HG03575 (cell line): ENCODE measurements around the gene SLFN12.
"Not testable (repeated sequence)": the region's sequence is repeated elsewhere in the genome, so short reads cannot be mapped to it uniquely, and the experiment has no call there.

ENCODE experiments used
- ATAC-seq: cut with Tn5 transposase; IDR thresholded peaks from one replicate; pipeline ENCODE4 v1.9.1; 2021; ENCODE audit not compliant: unreplicated experiment, insufficient number of reproducible peaks, low FRiP score; ENCODE audit errors: extremely low read depth

SLFN12 gene

DNA sequence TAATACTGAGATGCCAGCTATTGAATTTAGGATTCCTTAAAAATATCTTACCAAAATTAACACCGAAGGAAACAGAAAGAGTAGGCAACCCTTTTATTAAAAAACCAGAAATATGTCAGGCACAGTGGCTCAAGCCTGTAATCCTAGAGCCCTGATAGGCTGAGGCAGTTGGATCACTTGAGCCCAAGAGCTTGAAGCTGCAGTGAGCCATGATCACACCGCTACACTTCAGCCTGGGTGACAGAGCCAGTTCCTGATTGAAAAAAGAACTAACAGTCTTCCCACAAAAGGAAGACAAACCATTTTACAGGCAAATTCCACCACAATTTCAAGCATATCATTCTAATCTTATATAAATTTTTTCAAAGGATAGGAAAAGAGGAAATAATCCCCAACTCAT, 15.6 kb downstream of the SLFN12 start:
- ATAC-seq, result no peak

DNA sequence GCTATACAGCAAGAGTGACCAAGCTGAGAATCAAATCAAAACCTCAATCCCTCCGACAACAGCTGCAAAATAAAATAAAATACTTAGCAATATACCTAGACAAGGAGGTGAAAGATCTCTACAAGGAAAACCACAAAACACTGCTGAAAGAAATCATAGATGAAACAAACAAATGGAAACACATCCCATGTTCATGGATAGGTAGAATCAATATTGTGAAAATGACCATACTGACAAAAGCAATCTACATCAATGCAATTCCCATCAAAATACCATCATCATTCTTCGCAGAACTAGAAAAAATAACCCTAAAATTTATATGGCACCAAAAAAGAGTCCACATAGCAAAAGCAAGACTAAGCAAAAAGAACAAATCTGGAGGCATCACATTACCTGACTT, 17.6 kb downstream of the SLFN12 start:
- ATAC-seq, result not testable (repeated sequence)

- ATAC-seq, result no peak
These were observed 18.1 kb downstream of the SLFN12 start for GRCh38 chr17:35414247-35414646.

- no peak for ATAC-seq
These were observed 24.8 kb downstream of the SLFN12 start for GRCh38 chr17:35407531-35407930.

- no peak for ATAC-seq
These were observed 25.7 kb downstream of the SLFN12 start for GRCh38 chr17:35406568-35406967.

DNA sequence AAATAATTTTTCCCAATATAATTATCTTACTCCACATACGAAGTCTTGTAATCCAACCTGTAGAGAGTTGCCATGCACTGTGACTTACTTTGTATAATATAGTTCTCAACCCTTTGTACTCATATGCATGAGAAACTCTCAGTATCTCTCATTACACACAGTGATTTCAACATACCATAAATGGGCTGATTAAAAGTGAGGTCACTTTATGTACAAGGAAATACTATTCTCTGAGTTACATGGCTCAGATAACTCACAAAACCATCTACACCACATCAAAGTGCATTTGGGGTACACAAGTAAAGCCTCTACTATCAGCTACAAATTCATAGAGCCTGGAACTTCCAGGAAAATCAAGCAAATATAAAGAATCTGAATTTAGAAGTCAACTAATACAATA, 27.9 kb downstream of the SLFN12 start:
- ATAC-seq, result no peak

DNA sequence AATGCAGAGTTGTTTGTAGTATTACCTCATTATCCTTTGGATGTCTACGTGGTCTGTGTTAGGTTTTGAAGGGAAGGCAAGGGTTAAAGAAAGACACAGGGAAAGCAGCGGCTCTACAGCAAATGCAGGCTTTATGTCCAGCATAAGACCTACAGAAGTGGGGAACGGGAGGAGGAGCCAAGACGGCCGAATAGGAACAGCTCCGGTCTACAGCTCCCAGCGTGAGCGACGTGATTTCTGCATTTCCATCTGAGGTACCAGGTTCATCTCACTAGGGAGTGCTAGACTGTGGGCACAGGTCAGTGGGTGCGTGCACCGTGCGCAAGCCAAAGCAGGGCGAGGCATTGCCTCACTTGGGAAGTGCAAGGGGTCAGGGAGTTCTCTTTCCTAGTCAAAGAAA, 38.5 kb downstream of the SLFN12 start:
- ATAC-seq, result not testable (repeated sequence)

GRCh38 chr17:35390663-35391062, 41.6 kb downstream of the SLFN12 start:
- no peak for ATAC-seq

DNA sequence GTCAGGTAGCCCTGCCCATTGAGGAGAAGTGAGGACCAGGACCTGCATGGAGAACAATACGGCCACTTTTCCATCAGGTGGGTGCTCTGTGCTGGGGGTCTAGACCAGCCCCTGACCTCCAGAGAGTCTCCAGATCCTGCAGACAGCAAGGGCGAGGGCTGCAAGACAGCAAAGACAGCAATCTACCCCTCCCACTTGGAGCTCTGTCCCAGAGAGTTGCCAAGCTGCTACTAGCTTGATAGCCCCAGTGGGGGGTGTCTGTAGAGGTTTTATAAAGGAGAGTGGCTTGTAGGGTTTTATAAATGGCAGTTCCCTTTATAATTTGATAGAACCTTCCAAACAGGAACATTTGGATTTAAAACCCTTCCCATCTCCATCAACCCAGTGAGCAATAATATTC, 42.1 kb downstream of the SLFN12 start:
- ATAC-seq, result no peak

DNA sequence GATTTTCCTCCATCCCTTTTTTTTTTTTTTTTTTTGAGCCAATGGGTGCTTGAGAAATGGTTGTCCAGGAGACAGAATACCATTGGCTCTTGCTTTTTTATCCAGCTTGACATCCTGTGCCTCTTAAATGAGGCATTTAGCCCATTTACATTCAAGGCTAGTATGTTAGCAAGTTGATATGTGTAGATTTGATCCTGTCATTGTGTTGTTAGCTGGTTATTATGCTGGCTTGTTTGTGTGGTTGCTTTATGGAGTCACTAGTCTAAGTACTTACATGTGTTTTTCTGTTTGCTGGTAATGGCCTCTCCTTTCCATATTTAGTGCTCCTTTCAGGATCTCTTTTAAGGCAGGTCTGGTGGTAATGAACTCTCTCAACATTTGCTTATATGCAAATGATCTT, 44.8 kb downstream of the SLFN12 start:
- no peak for ATAC-seq

DNA sequence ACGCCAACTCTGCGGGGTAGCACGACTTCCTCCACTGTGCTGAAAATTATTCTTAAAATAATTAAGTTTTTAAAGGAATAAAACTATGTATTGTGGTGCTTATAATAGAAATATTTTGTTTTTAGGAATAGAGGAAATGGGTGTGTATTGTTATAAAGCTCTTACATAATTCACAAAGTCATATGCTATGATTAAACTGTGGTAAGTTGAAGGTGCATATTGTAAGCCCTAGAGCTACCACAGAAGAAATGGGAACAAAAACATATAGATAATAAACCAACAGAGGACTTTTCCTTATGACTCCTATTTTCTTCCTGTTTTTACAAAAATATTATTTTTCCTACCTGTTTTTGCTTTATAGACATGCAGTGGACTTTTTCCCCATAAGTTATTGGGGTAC, 54.6 kb downstream of the SLFN12 start:
- no peak for ATAC-seq

- no peak for ATAC-seq
These were observed 55.2 kb downstream of the SLFN12 start for GRCh38 chr17:35377068-35377467.

- no peak for ATAC-seq
These were observed 56.1 kb downstream of the SLFN12 start for GRCh38 chr17:35376245-35376644.

DNA sequence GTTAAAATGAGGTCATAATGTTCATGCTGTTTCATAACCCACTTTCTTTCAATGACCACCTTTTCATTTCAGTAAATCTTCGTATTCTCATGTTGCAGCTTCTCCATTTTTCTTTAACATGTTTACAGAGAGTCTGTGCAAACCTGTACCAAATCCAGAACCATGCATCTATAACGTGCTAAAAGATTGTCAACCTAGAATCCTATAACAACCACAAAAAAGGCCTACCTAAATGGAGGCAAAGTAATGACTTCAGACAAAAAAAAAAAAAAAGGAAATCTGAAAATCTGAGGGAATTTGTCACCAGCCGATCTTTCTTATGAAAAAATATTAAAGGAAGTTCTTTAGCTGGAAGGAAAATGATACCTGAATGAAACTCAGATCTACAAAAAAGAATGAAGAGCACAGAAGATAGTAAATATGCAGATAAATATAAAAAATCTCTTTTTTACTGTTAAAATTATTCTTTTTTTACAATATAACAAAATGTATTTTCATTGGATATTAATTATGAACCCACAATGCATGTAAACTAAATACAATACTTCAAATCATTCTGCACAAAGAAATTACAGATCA, 57.4 kb downstream of the SLFN12 start:
- no peak for ATAC-seq

GRCh38 chr17:35373984-35374765, 58.1 kb downstream of the SLFN12 start:
- ATAC-seq, result no peak

DNA sequence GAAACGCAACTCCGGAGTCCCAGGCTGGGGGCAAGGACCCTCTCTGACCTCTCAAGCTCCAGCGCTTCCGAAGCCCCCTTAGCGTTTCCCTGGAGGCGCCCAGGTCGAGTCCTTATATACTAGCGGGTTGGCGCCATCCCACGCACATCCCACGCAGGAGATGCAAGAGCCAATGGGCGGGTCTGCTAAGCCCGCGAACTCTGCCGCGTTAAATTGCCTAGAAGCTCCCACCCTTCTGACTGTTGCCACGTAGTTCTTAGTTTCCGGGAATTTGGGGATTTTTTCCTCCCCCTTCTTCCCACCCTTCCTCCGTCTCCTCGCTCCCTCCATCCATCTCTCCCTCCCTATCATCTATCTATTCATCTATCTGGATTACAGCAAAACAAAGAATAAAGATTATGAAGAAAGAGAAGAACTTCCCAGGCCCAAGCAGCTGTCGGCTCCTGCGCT, 58.7 kb downstream of the SLFN12 start, which contains the start of gene SLFN11:
TSS of gene SLFN11 (minus strand) at position 88 of the 450 bp plus-strand sequence. CDS start 9,814 bp downstream, outside the sequence.
- no peak for ATAC-seq

GRCh38 chr17:35372846-35373533, 59.3 kb downstream of the SLFN12 start:
- ATAC-seq, result no peak

- no peak for ATAC-seq
These were observed 60.4 kb downstream of the SLFN12 start for GRCh38 chr17:35371934-35372333.

GRCh38 chr17:35368081-35368830, 64.0 kb downstream of the SLFN12 start:
- no peak for ATAC-seq
